Measurements from ENCODE around the gene TMEM80. TPM values are rescaled to one million over a fixed set of nuclear protein-coding genes. Genes with fewer than 3 reads are reported as not detected.
A peak's percentile ranks its signal among the peaks of the same experiment; 100 is the strongest.

Gene TMEM80
- total and polyA plus RNA-seq, 2 donors (not counting 3 experiments of a cell fraction or from before 2014, with no cell fraction given), result 21.2 to 26.6 TPM

DNA sequence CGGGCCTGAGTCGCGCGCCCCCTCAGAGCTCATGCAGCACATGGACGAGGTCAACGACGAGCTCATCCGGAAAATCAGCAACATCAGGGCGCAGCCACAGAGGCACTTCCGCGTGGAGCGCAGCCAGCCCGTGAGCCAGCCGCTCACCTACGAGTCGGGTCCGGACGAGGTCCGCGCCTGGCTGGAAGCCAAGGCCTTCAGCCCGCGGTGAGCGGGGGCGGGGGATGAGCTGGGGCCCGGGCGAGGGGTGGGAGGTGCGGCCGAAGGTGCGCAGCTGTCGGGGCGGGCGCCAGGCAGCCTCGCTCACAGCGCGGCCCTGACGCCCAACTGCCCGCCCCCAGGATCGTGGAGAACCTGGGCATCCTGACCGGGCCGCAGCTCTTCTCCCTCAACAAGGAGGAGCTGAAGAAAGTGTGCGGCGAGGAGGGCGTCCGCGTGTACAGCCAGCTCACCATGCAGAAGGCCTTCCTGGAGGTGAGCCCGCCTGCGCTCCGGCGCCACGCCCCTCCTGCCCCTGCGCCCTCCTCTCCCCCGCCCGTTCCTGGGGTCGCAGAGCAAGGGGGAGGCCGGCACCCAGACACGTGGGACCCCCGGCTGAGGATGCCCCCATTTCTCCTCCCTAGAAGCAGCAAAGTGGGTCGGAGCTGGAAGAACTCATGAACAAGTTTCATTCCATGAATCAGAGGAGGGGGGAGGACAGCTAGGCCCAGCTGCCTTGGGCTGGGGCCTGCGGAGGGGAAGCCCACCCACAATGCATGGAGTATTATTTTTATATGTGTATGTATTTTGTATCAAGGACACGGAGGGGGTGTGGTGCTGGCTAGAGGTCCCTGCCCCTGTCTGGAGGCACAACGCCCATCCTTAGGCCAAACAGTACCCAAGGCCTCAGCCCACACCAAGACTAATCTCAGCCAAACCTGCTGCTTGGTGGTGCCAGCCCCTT, 30.9 kb downstream of the TMEM80 start:
- Histone ChIP-seq H2AFZ (ENCODE audit: low read depth, low read length) (peak overlapping the region; percentile 75), H3K9me1 (replicated peaks; ENCODE audit: control insufficient read depth, extremely low read depth, insufficient read depth, low read length) (no peaks in the 10 kb centered on the region), H3K36me3 (ENCODE audit: control insufficient read depth in 2 of 2, extremely low read depth in 1 of 2, insufficient read depth in 2 of 2, low read length in 2 of 2) (no peaks in the 10 kb centered on the region), H3K9me3 (replicated peaks; ENCODE audit: control insufficient read depth, insufficient read depth, low read length) (no peaks in the 10 kb centered on the region), H3K27me3 (ENCODE audit: control insufficient read depth in 2 of 2, insufficient read depth in 2 of 2, low read length in 2 of 2) (peaks cover 13 to 17% of the 10 kb centered on the region in 2 experiments), H3K79me2 (ENCODE audit: control insufficient read depth, insufficient read depth, low read length) (no peaks in the 10 kb centered on the region), H4K20me1 (replicated peaks; ENCODE audit: control insufficient read depth, extremely low read depth, insufficient read depth, low read length) (no peaks in the 10 kb centered on the region), H3K4me2 (ENCODE audit: insufficient read depth, low read length) (no peak overlapping the region), H3K9ac (replicated peaks; ENCODE audit: extremely low read depth, insufficient read depth, low read length) (no peak overlapping the region), H3K4me3 (replicated peaks in 1 of 3; ENCODE audit: insufficient read depth in 1 of 3, low read depth in 1 of 3, low read length in 3 of 3) (no peak overlapping the region), H3K27ac (ENCODE audit: insufficient read depth, low read depth, low read length) (no peak overlapping the region), H3K4me1 (ENCODE audit: control insufficient read depth, extremely low read depth, insufficient read depth, low read length) (no peaks in the 10 kb centered on the region)
- dilution Hi-C loops (cut with MboI; ENCODE audit: extremely low pct_ligation_motif_present, low sequenced_read_pairs) (no loop called here), intact Hi-C loops (cut with micrococcal nuclease) (loop anchor here (5.0 kb wide), 1 partner anchor 169 kb away; no protein-coding TSS in a partner anchor)
- no TSS peak for BruUV-seq (replicated peaks)
- no peak for DNase-seq (ENCODE audit: low read depth, low spot score)
- TF ChIP-seq POLR2A (IDR thresholded peaks at IDR 0.05; ENCODE audit: low read depth, low read length) (no peak), POLR2AphosphoS5 (IDR thresholded peaks at IDR 0.05; ENCODE audit: insufficient read depth, low read depth, low read length) (no peak), MYC (IDR thresholded peaks at IDR 0.05; ENCODE audit: low read depth, low read length) (no peak), GATA2 (IDR thresholded peaks at IDR 0.05; ENCODE audit: insufficient read depth, insufficient read length, low read depth, low read length) (no peak), JUN (IDR thresholded peaks at IDR 0.05; ENCODE audit: borderline replicate concordance, insufficient read depth, insufficient read length, low read depth) (no peak)
- TF ChIP-seq, protein P1, sequence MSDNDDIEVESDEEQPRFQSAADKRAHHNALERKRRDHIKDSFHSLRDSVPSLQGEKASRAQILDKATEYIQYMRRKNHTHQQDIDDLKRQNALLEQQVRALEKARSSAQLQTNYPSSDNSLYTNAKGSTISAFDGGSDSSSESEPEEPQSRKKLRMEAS (IDR thresholded peaks at IDR 0.05; ENCODE audit: insufficient read depth, insufficient read length), result no peak
- TF ChIP-seq, protein P2, sequence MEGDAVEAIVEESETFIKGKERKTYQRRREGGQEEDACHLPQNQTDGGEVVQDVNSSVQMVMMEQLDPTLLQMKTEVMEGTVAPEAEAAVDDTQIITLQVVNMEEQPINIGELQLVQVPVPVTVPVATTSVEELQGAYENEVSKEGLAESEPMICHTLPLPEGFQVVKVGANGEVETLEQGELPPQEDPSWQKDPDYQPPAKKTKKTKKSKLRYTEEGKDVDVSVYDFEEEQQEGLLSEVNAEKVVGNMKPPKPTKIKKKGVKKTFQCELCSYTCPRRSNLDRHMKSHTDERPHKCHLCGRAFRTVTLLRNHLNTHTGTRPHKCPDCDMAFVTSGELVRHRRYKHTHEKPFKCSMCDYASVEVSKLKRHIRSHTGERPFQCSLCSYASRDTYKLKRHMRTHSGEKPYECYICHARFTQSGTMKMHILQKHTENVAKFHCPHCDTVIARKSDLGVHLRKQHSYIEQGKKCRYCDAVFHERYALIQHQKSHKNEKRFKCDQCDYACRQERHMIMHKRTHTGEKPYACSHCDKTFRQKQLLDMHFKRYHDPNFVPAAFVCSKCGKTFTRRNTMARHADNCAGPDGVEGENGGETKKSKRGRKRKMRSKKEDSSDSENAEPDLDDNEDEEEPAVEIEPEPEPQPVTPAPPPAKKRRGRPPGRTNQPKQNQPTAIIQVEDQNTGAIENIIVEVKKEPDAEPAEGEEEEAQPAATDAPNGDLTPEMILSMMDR (IDR thresholded peaks at IDR 0.05; ENCODE audit: extremely low read depth in 1 of 2, insufficient read depth in 1 of 2, low read depth in 1 of 2, low read length in 2 of 2), result no peak
- POLR2A ChIA-PET, result interaction anchor here (0.6 to 1.2 kb wide), 2 partner anchors 12 to 189 kb away, joined by 3 read pairs; partner anchors contain the start of gene LRRC56
- CTCF ChIA-PET, result interaction anchor here (0.6 to 3.7 kb wide), 18 partner anchors 10 to 190 kb away, joined by 3 to 26 read pairs (median 4); partner anchors contain the start of genes DEAF1, EPS8L2, HRAS and PHRF1
- no peak for FAIRE-seq

Data from endothelial cell of umbilical vein (primary cell).